ENCODE measurements around the gene PPP2R2C.

The PPP2R2C gene

GRCh38 chr4:6313216-6313615, 159.2 kb downstream of the PPP2R2C start:
- DNase-seq (ENCODE audit: low read depth in 2 of 2): no peak

- no peak for DNase-seq (ENCODE audit: low read depth in 2 of 2)
Measured at GRCh38 chr4:6309777-6310176, 162.6 kb downstream of the PPP2R2C start.

- DNase-seq (ENCODE audit: low read depth in 2 of 2): no peak
Measured at GRCh38 chr4:6308899-6309643, 163.3 kb downstream of the PPP2R2C start.

- DNase-seq (ENCODE audit: low read depth in 2 of 2): no peak
Measured at GRCh38 chr4:6307891-6308290, 164.5 kb downstream of the PPP2R2C start.

GRCh38 chr4:6307230-6307629, 165.2 kb downstream of the PPP2R2C start:
- DNase-seq (ENCODE audit: low read depth in 2 of 2): no peak

GRCh38 chr4:6306299-6306698, 166.1 kb downstream of the PPP2R2C start:
- no peak for DNase-seq (ENCODE audit: low read depth in 2 of 2)

GRCh38 chr4:6303943-6304342, 168.5 kb downstream of the PPP2R2C start:
- DNase-seq (ENCODE audit: low read depth in 2 of 2): no peak

GRCh38 chr4:6302869-6303268, 169.5 kb downstream of the PPP2R2C start:
- no peak for DNase-seq (ENCODE audit: low read depth in 2 of 2)

- no peak for DNase-seq (ENCODE audit: low read depth in 2 of 2)
Measured at GRCh38 chr4:6301732-6302442, 170.5 kb downstream of the PPP2R2C start.

GRCh38 chr4:6301051-6301731, 171.2 kb downstream of the PPP2R2C start:
- DNase-seq (ENCODE audit: low read depth in 2 of 2): no peak

- no peak for DNase-seq (ENCODE audit: low read depth in 2 of 2)
Measured at GRCh38 chr4:6300359-6300758, 172.1 kb downstream of the PPP2R2C start.

GRCh38 chr4:6299875-6300274, 172.5 kb downstream of the PPP2R2C start:
- no peak for DNase-seq (ENCODE audit: low read depth in 2 of 2)

- DNase-seq (ENCODE audit: low read depth in 2 of 2): no peak
Measured at GRCh38 chr4:6298852-6299251, 173.6 kb downstream of the PPP2R2C start.

GRCh38 chr4:6298035-6298434, 174.4 kb downstream of the PPP2R2C start:
- no peak for DNase-seq (ENCODE audit: low read depth in 2 of 2)

GRCh38 chr4:6297266-6297815, 175.1 kb downstream of the PPP2R2C start:
- DNase-seq (ENCODE audit: low read depth in 2 of 2): no peak

- DNase-seq (ENCODE audit: low read depth in 2 of 2): no peak
Measured at GRCh38 chr4:6296026-6296425, 176.4 kb downstream of the PPP2R2C start.

- DNase-seq (ENCODE audit: low read depth in 2 of 2): no peak
Measured at GRCh38 chr4:6295495-6295894, 176.9 kb downstream of the PPP2R2C start.

GRCh38 chr4:6294705-6295421, 177.6 kb downstream of the PPP2R2C start:
- no peak for DNase-seq (ENCODE audit: low read depth in 2 of 2)

GRCh38 chr4:6293661-6294060, 178.8 kb downstream of the PPP2R2C start:
- DNase-seq (ENCODE audit: low read depth in 2 of 2): no peak

- no peak for DNase-seq (ENCODE audit: low read depth in 2 of 2)
Measured at GRCh38 chr4:6293097-6293445, 179.3 kb downstream of the PPP2R2C start.

- DNase-seq (ENCODE audit: low read depth in 2 of 2): no peak
Measured at GRCh38 chr4:6292376-6293096, 179.9 kb downstream of the PPP2R2C start.

Data from activated CD8-positive, alpha-beta memory T cell treated with anti-CD3 and anti-CD28 coated beads for 4 hours (primary cell).